Ishikawa (cell line): ENCODE measurements around the gene OPN1LW.

ENCODE experiments used
- CEBPB ChIP-seq: IDR thresholded peaks from 2 replicates; pipeline ENCODE4 v1.6.1; 2012
- CREB1 ChIP-seq: IDR thresholded peaks from 2 replicates; pipeline ENCODE4 v1.6.1; 2012; ENCODE audit warnings: low read depth
- EGR1 ChIP-seq: IDR thresholded peaks from 2 replicates; pipeline ENCODE4 v1.6.1; 2012
- EP300 ChIP-seq: IDR thresholded peaks from 2 replicates; pipeline ENCODE4 v1.6.1; 2012; ENCODE audit warnings: borderline replicate concordance
- FOXM1 ChIP-seq: IDR thresholded peaks from 2 replicates; pipeline ENCODE4 v1.6.1; 2012; ENCODE audit warnings: low read depth, borderline replicate concordance
- NFIC ChIP-seq: IDR thresholded peaks from 2 replicates; pipeline ENCODE4 v1.6.1; 2012
- RAD21 ChIP-seq: IDR thresholded peaks from 2 replicates; pipeline ENCODE4 v1.6.1; 2012; ENCODE audit warnings: low read depth
- TAF1 ChIP-seq: IDR thresholded peaks from 2 replicates; pipeline ENCODE4 v1.6.1; 2012; ENCODE audit warnings: low read depth, mild to moderate bottlenecking
- TCF12 ChIP-seq: IDR thresholded peaks from 2 replicates; pipeline ENCODE4 v1.6.1; 2012; ENCODE audit warnings: low read depth
- TEAD4 ChIP-seq: IDR thresholded peaks from 2 replicates; pipeline ENCODE4 v1.6.1; 2012
- YY1 ChIP-seq: IDR thresholded peaks from 2 replicates; pipeline ENCODE4 v1.6.1; 2012; ENCODE audit warnings: low read depth
- ZBTB7A ChIP-seq: IDR thresholded peaks from 2 replicates; pipeline ENCODE4 v1.6.1; 2012; ENCODE audit warnings: low read depth
- TF ChIP-seq, protein P1 (sequence below): IDR thresholded peaks from 2 replicates; pipeline ENCODE4 v1.6.1; 2012
- TF ChIP-seq, protein P2 (sequence below): IDR thresholded peaks from 2 replicates; pipeline ENCODE4 v1.6.1; 2012; ENCODE audit warnings: low read depth, mild to moderate bottlenecking
- TF ChIP-seq, protein P3 (sequence below): IDR thresholded peaks from 2 replicates; pipeline ENCODE4 v1.6.1; 2012

Gene OPN1LW

DNA sequence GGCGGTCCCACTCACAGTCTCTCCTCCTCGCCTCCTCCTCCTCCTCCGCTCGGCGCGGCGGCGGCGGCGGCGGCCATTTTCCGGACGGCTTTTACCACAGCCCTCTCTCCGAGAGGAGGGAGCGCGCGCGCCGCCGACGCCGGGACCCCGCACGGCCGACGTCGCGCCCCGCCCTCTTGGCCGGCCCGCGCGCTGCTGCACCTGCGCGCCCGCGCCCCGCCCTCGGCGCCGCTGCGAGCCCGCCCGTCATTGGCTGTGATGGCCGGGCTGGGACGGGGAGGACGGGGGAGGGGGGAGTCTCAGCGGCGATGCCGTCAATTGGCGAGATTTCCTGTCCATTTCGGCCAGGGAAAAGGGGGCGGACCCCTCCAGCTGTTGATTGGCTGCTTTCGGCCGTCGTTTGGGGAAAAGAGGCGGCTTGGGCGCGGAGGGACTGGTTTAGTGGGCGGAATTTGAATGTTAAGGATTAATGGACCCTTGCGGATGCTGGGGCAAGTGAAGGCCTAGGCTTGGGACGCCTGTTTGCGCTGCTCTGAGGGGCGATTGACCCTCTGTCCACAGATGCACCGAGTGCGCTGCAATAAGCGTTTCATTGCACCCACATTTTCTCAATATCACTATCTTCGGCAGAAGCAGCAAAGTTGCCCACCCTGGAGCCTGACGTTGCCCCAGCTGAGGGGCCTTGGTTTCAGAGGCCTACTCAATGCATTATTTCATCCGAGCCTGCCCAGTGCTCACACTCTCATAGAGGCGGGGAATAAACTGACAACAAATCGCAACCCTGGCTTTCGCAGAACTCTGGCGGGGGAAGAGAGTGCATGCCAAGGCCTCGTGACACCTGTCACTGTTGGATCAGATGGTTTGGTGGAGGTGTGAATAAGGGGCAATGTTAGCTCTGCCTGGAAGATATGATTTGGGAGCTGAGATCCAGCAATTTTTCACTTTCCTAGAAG is 46.2 kb upstream of the OPN1LW start, which contains the start of gene MECP2:
MECP2 (minus strand) TSS at position 129 of the 953 bp plus-strand sequence.
- TF ChIP-seq CEBPB (no peak), NFIC (no peak), YY1 (peak; percentile 81), TAF1 (peak; percentile 53; the same call in 1 of the 2 replicates)

DNA sequence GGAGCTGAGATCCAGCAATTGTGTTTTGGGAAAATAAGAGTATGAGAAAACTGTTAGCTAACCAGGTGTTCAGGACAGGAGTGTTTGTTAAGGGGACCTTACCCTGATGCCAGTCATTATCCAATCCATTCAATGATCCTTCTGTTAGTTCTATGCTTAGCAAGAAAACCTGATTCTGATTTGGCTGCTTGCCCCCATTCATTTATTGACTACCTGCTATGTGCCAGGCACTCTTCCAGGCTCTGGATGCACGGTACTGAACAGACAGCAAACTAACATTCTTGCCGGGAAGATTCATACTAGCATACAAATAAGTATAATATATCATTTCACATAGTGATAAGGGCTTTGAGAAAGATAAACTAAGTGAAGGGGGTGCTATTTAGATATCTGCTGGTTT is 45.5 kb upstream of the OPN1LW start:
- TF ChIP-seq ZBTB7A (no peak), EGR1 (no peak), NFIC (no peak), RAD21 (no peak), CREB1 (no peak), CEBPB (no peak), YY1 (no peak), EP300 (no peak), TAF1 (no peak), FOXM1 (no peak), TEAD4 (no peak), TCF12 (no peak)
- TF ChIP-seq, protein P1, sequence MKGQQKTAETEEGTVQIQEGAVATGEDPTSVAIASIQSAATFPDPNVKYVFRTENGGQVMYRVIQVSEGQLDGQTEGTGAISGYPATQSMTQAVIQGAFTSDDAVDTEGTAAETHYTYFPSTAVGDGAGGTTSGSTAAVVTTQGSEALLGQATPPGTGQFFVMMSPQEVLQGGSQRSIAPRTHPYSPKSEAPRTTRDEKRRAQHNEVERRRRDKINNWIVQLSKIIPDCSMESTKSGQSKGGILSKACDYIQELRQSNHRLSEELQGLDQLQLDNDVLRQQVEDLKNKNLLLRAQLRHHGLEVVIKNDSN, result no peak
- TF ChIP-seq, protein P2, sequence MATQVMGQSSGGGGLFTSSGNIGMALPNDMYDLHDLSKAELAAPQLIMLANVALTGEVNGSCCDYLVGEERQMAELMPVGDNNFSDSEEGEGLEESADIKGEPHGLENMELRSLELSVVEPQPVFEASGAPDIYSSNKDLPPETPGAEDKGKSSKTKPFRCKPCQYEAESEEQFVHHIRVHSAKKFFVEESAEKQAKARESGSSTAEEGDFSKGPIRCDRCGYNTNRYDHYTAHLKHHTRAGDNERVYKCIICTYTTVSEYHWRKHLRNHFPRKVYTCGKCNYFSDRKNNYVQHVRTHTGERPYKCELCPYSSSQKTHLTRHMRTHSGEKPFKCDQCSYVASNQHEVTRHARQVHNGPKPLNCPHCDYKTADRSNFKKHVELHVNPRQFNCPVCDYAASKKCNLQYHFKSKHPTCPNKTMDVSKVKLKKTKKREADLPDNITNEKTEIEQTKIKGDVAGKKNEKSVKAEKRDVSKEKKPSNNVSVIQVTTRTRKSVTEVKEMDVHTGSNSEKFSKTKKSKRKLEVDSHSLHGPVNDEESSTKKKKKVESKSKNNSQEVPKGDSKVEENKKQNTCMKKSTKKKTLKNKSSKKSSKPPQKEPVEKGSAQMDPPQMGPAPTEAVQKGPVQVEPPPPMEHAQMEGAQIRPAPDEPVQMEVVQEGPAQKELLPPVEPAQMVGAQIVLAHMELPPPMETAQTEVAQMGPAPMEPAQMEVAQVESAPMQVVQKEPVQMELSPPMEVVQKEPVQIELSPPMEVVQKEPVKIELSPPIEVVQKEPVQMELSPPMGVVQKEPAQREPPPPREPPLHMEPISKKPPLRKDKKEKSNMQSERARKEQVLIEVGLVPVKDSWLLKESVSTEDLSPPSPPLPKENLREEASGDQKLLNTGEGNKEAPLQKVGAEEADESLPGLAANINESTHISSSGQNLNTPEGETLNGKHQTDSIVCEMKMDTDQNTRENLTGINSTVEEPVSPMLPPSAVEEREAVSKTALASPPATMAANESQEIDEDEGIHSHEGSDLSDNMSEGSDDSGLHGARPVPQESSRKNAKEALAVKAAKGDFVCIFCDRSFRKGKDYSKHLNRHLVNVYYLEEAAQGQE, result no peak
- TF ChIP-seq, protein P3, sequence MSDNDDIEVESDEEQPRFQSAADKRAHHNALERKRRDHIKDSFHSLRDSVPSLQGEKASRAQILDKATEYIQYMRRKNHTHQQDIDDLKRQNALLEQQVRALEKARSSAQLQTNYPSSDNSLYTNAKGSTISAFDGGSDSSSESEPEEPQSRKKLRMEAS, result no peak

DNA sequence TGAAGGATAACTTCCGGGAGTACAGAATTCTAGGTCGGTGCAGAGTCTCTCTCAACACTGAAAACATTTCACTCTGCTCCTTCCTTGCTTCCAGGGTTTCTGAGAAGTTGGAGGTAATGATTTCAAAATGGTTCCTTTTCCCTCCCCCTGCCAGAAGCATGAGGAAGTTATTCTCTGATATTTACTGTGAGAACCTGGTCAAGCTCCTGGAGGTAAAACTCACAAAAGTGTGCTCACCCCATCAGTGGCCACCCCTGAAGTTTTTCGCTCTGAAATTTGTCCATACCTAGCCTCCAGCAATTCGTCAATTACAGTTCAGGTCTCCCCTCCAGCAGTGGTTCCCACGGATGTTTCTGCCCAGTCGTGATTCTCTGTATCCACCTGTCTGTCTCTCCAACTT is 30.3 kb upstream of the OPN1LW start:
- TF ChIP-seq CREB1 (no peak), TAF1 (no peak), TCF12 (no peak), CEBPB (no peak)
- TF ChIP-seq, protein P1, result no peak

DNA sequence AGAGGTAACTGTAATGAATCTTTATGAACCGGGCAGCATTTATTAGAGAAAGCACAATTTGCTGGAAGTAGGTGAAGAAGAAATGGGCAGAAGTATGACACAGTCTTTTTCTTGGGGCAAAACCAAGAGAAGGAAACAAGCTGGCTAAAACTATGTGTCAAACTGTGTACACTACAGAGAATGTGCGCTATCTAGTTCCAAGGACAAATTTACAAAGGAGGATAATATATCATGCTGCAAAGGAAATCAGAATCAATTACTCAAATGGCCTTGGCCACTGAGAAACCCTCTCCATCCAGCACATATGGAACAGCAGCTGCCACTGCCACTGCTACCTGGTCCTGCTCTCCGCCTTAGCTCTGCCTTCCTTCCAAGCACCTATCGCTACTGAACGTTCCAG is 29.4 kb upstream of the OPN1LW start:
- no peak for TF ChIP-seq YY1
- TF ChIP-seq EGR1, result no peak
- no peak for TF ChIP-seq ZBTB7A
- no peak for TF ChIP-seq TAF1
- TF ChIP-seq CREB1, result no peak
- TF ChIP-seq, protein P1, result no peak
- no peak for TF ChIP-seq CEBPB
- no peak for TF ChIP-seq NFIC
- TF ChIP-seq, protein P2, result no peak
- TF ChIP-seq TEAD4, result no peak
- TF ChIP-seq EP300, result no peak
- TF ChIP-seq RAD21, result no peak
- no peak for TF ChIP-seq TCF12
- TF ChIP-seq, protein P3, result no peak
- no peak for TF ChIP-seq FOXM1

DNA sequence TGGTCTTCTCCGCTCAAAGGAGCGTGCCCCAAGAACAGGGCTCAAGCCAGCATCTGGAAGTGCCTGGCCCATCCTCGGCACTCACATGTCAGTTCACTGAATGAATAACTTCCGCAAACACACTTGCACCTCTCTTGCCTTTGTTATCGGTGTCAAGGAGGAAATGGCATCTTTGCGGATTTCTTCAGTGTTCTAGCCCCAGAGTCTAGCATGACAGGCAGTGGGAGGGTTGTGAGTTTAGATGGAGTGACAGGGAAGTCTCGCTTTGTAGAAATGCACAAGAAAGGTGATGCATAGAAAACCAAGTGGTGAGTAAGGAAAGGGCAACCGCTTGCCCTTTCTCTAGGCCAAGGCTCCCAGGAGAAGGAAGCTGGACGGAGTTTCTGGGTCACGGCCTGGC is 29.0 kb upstream of the OPN1LW start:
- TF ChIP-seq TEAD4, result no peak
- no peak for TF ChIP-seq TCF12
- TF ChIP-seq, protein P1, result no peak
- TF ChIP-seq EGR1, result no peak
- TF ChIP-seq ZBTB7A, result no peak
